GM12878 (cell line): ENCODE data around the gene TRABD2B. TPM values are rescaled to one million over a fixed set of nuclear protein-coding genes. Genes with fewer than 3 reads are reported as not detected.

ENCODE experiments used
- ATAC-seq: fragments of 200-7000 bp; cut with Tn5 transposase; 3 replicates; pipeline ENCODE4 v1.9.1; 2020; ENCODE audit warnings: mild to moderate bottlenecking, moderate library complexity
- BruUV-seq: library from RNA; stranded (reverse); fragments of 400-500 nt; replicated peaks from 2 replicates; lab custom pipeline; 2021; lab: Mats Ljungman, UMichigan
- CTCF ChIA-PET: fragments of 300-600 bp; sonication (Branson Sonifier 250); formaldehyde crosslinking; extraction: SDS; loops from one replicate; lab custom pipeline; 2021; ENCODE audit warnings: inconsistent platforms; lab: Yijun Ruan, JAX
- POLR2A ChIA-PET: fragments of 350-600 bp; formaldehyde crosslinking; extraction: SDS; loops from one replicate; lab custom pipeline; 2021; ENCODE audit warnings: inconsistent platforms; lab: Charles Lee
- RAD21 ChIA-PET: fragments of 300-600 bp; sonication (Branson Sonifier 250); formaldehyde crosslinking; loops from one replicate; lab custom pipeline; 2023; ENCODE audit warnings: antibody characterized with exemption; ENCODE audit not compliant: unreplicated experiment; lab: Charles Lee
- SMC1A ChIA-PET: fragments of 300-600 bp; sonication (Branson Sonifier 250); formaldehyde crosslinking; loops from one replicate; lab custom pipeline; 2023; ENCODE audit not compliant: unreplicated experiment, uncharacterized antibody; lab: Charles Lee
- DNase-seq: peaks from one replicate; pipeline ENCODE4 v3.0.0-alpha.2; 2011; ENCODE audit warnings: low read depth, low spot score
- FAIRE-seq: peaks from 3 replicates; lab custom pipeline; 2011; peaks lifted over from hg19 to GRCh38; lab: Jason Lieb, UNC
- H2AFZ ChIP-seq: 2 replicates; pipeline ENCODE4 v1.6.0; 2011; ENCODE audit warnings: low read depth, low read length, control low read depth; ENCODE audit not compliant: control insufficient read depth
- H3K27ac ChIP-seq: 2 replicates; pipeline ENCODE4 v1.5.1; 2011; ENCODE audit warnings: control low read depth; ENCODE audit not compliant: control insufficient read depth, insufficient read depth
- H3K27me3 ChIP-seq, 2 experiments: replicated peaks in 1 of 2; 2 replicates each; pipeline versions ENCODE4 v1.6.0 to v1.6.1; 2011; ENCODE audit warnings: low read length in 1 of 2; ENCODE audit not compliant: control insufficient read depth in 2 of 2, insufficient read depth in 2 of 2
- H3K36me3 ChIP-seq, 2 experiments: 2 replicates each; pipeline ENCODE4 v1.5.1; 2011; ENCODE audit warnings: low read length in 1 of 2; ENCODE audit not compliant: control insufficient read depth in 2 of 2, insufficient read depth in 2 of 2
- H3K4me1 ChIP-seq: 2 replicates; pipeline ENCODE4 v1.6.1; 2011; ENCODE audit warnings: mild to moderate bottlenecking, low read length, moderate library complexity, mixed read lengths; ENCODE audit not compliant: control insufficient read depth, insufficient read depth
- H3K4me2 ChIP-seq: 2 replicates; pipeline ENCODE4 v1.6.0; 2011; ENCODE audit warnings: control low read depth; ENCODE audit not compliant: control insufficient read depth, insufficient read depth
- H3K4me3 ChIP-seq: fragments of 200-600 bp; sonication (generic); 2 replicates; pipeline ENCODE4 v1.5.1; 2016
- H3K79me2 ChIP-seq: 2 replicates; pipeline ENCODE4 v1.6.0; 2011; ENCODE audit warnings: low read length; ENCODE audit not compliant: control insufficient read depth, insufficient read depth
- H3K9ac ChIP-seq: 2 replicates; pipeline ENCODE4 v1.8.0; 2011; ENCODE audit warnings: low read length, control low read depth, mixed read lengths; ENCODE audit not compliant: control insufficient read depth, insufficient read depth
- H3K9me3 ChIP-seq: replicated peaks from 3 replicates; pipeline ENCODE4 v1.5.1; 2011; ENCODE audit warnings: mild to moderate bottlenecking, low read length; ENCODE audit not compliant: control insufficient read depth, insufficient read depth
- H4K20me1 ChIP-seq: 2 replicates; pipeline ENCODE4 v1.6.0; 2011; ENCODE audit not compliant: control insufficient read depth, insufficient read depth
- ASH2L ChIP-seq: fragments of 300-600, 200-600 bp; sonication (generic); IDR thresholded peaks from 2 replicates; pipeline ENCODE4 v1.6.1; 2017; ENCODE audit warnings: low read depth, mild to moderate bottlenecking, borderline replicate concordance
- ATF3 ChIP-seq: IDR thresholded peaks from 2 replicates; pipeline ENCODE4 v1.6.1; 2011; ENCODE audit warnings: low read depth, mild to moderate bottlenecking, low read length, moderate library complexity, borderline replicate concordance; ENCODE audit errors: extremely low read depth
- E4F1 ChIP-seq: fragments of 450-650 bp; IDR thresholded peaks from 2 replicates; pipeline ENCODE4 v1.6.1; 2018; ENCODE audit warnings: borderline replicate concordance, mild to moderate bottlenecking; ENCODE audit not compliant: partially characterized antibody
- EED ChIP-seq: sonication (generic); IDR thresholded peaks from 2 replicates; pipeline ENCODE4 v1.6.1; 2016; ENCODE audit warnings: antibody characterized with exemption, low read depth
- HSF1 ChIP-seq: fragments of 150-350 bp; IDR thresholded peaks from 2 replicates; pipeline ENCODE4 v1.6.1; 2014; ENCODE audit warnings: mild to moderate bottlenecking, low read depth, low read length
- PBX3 ChIP-seq: IDR thresholded peaks from 2 replicates; pipeline ENCODE4 v1.6.1; 2011; ENCODE audit warnings: mild to moderate bottlenecking, low read depth, low read length, moderate library complexity; ENCODE audit not compliant: insufficient replicate concordance
- POLR2AphosphoS5 ChIP-seq: IDR thresholded peaks from 2 replicates; pipeline ENCODE4 v1.6.1; 2011; ENCODE audit warnings: mild to moderate bottlenecking, low read length, inconsistent platforms
- RCOR1 ChIP-seq: conservative IDR thresholded peaks from 2 replicates; pipeline ENCODE4 v1.6.1; 2012; ENCODE audit warnings: low read depth, low read length, improper control_type of control experiment
- SPI1 ChIP-seq: IDR thresholded peaks from 2 replicates; pipeline ENCODE4 v1.6.1; 2011; ENCODE audit warnings: low read depth, mild to moderate bottlenecking, low read length, moderate library complexity, borderline replicate concordance; ENCODE audit not compliant: insufficient read depth
- USF2 ChIP-seq: IDR thresholded peaks from 2 replicates; pipeline ENCODE4 v1.6.1; 2011; ENCODE audit warnings: low read depth, low read length, improper control_type of control experiment, borderline replicate concordance
- ZNF384 ChIP-seq: IDR thresholded peaks from 2 replicates; pipeline ENCODE4 v1.6.1; 2012; ENCODE audit warnings: low read depth, mild to moderate bottlenecking, low read length, improper control_type of control experiment, borderline replicate concordance
- WGBS: methylation state at CpG from one replicate; pipeline ENCODE4 v1.1.6; 2016; ENCODE audit warnings: low lambda C conversion rate; ENCODE audit not compliant: insufficient replicate concordance, insufficient coverage; ENCODE audit errors: missing lambda C conversion rate; 5-methylcytosine and 5-hydroxymethylcytosine counted together
- in situ Hi-C: fragments of 300-500 bp; cut with MboI; formaldehyde crosslinking; loops from 9 replicates; pipeline ENCODE4 v1.14.3; 2018; ENCODE audit warnings: mixed read lengths
- intact Hi-C: fragments of 100-400 bp; cut with micrococcal nuclease; formaldehyde crosslinking; loops from one replicate; pipeline ENCODE4 v1.14.2; 2022; ENCODE audit not compliant: unreplicated experiment
- polyA plus RNA-seq, 11 experiments: library from polyadenylated mRNA; depleted of rRNA in 4 of 11; unstranded in 6 of 11; stranded (reverse) in 5 of 11; fragments of >200 nt; fragmentation: Nextera tagmentation in 4 of 11; fragmentation: Illumina TruSeq in 1 of 11; extraction: Ambion mirVana in 4 of 11; extraction: Trizol in 1 of 11; gene quantifications; 1 replicate in 1 of 11; 2 replicates in 10 of 11; pipeline versions ENCODE4 v1.2.1 to v1.2.3, GENCODE V29; 2011 to 2016; ENCODE audit warnings: inconsistent platforms in 2 of 11, missing spikeins in 2 of 11, low read depth in 1 of 11
- total RNA-seq, 4 experiments: library from RNA; depleted of rRNA in 3 of 4; stranded (reverse); fragments of >200 nt in 3 of 4; fragmentation: Illumina TruSeq in 1 of 4; extraction: Trizol in 1 of 4; gene quantifications; 2 replicates each; pipeline versions ENCODE4 v1.2.1 to v1.2.3, GENCODE V29; 2013 to 2021

TRABD2B gene
- total and polyA plus RNA-seq, 10 of the 15 experiments (the other 5 are each of a cell fraction or from before 2014, with no cell fraction given), result not detected

- ChIA-PET CTCF (no interaction called here), POLR2A (interaction anchor here (0.7 kb wide), 1 partner anchor 33 kb away, joined by 7 read pairs; no protein-coding TSS in a partner anchor), RAD21 (no interaction called here), SMC1A (no interaction called here)
- Histone ChIP-seq H3K9me3 (no peaks in the 10 kb centered on the region), H3K27me3 (no peaks in the 10 kb centered on the region; a peak in 2 of 4 replicates), H3K36me3 (no peaks in the 10 kb centered on the region), H3K79me2 (no peaks in the 10 kb centered on the region), H3K4me3 (no peak overlapping the region), H3K9ac (no peak overlapping the region), H2AFZ (no peak overlapping the region), H4K20me1 (no peaks in the 10 kb centered on the region; the same call in 1 of the 2 replicates), H3K27ac (no peak overlapping the region), H3K4me2 (no peak overlapping the region), H3K4me1 (no peaks in the 10 kb centered on the region)
- no TSS peak for BruUV-seq
- TF ChIP-seq E4F1 (no peak), USF2 (no peak), SPI1 (no peak), HSF1 (no peak), PBX3 (no peak), ATF3 (no peak), EED (no peak), ZNF384 (no peak), ASH2L (no peak), POLR2AphosphoS5 (no peak), RCOR1 (no peak)
- in situ Hi-C loops (no loop called here), intact Hi-C loops (no loop called here)
- FAIRE-seq (no peak), DNase-seq (no peak), ATAC-seq (no peak)
- WGBS, result 3% methylated on average over 5 of the region's 5 CpGs
Observed at GRCh38 chr1:47794081-47794480, 203.1 kb downstream of the TRABD2B start.
